Hepatocyte (in vitro differentiated cells): ENCODE measurements around the gene RALGAPB. TPM values are rescaled to one million over a fixed set of nuclear protein-coding genes. Genes with fewer than 3 reads are reported as not detected.
A peak's percentile ranks its signal among the peaks of the same experiment; 100 is the strongest.

ENCODE experiments used
- DNase-seq: peaks from one replicate; pipeline ENCODE4 v3.0.0-alpha.2; 2016; ENCODE audit warnings: low spot score
- H2AFZ ChIP-seq: fragments of 200-600 bp; sonication (generic); 2 replicates; pipeline ENCODE4 v1.6.0; 2016; ENCODE audit warnings: antibody characterized with exemption, mild to moderate bottlenecking
- H3K27ac ChIP-seq: fragments of 200-600 bp; sonication (generic); 2 replicates; pipeline ENCODE4 v1.5.1; 2016; ENCODE audit warnings: mild to moderate bottlenecking
- H3K27me3 ChIP-seq: fragments of 200-600 bp; sonication (generic); 2 replicates; pipeline ENCODE4 v1.6.1; 2016
- H3K36me3 ChIP-seq: fragments of 200-600 bp; sonication (generic); replicated peaks from 2 replicates; pipeline ENCODE4 v1.5.1; 2016; ENCODE audit warnings: low read depth; ENCODE audit not compliant: insufficient read depth
- H3K4me1 ChIP-seq: fragments of 200-600 bp; sonication (generic); 2 replicates; pipeline ENCODE4 v1.5.1; 2016; ENCODE audit warnings: mild to moderate bottlenecking, moderate library complexity; ENCODE audit not compliant: insufficient read depth
- H3K4me2 ChIP-seq: fragments of 200-600 bp; sonication (generic); 2 replicates; pipeline ENCODE4 v1.6.0; 2016
- H3K4me3 ChIP-seq: fragments of 200-600 bp; sonication (generic); 2 replicates; pipeline ENCODE4 v1.5.1; 2016; ENCODE audit warnings: mild to moderate bottlenecking
- H3K79me2 ChIP-seq: fragments of 200-600 bp; sonication (generic); 2 replicates; pipeline ENCODE4 v1.6.0; 2017; ENCODE audit warnings: mild to moderate bottlenecking
- H3K9me2 ChIP-seq: fragments of 200-600 bp; sonication (generic); replicated peaks from 2 replicates; pipeline ENCODE4 v1.6.0; 2017; ENCODE audit warnings: mild to moderate bottlenecking; ENCODE audit not compliant: insufficient read depth
- H3K9me3 ChIP-seq: fragments of 200-600 bp; sonication (generic); 2 replicates; pipeline ENCODE4 v1.5.1; 2016; ENCODE audit warnings: low read depth, mild to moderate bottlenecking
- H4K20me1 ChIP-seq: fragments of 200-600 bp; sonication (generic); 2 replicates; pipeline ENCODE4 v1.6.0; 2016; ENCODE audit warnings: mild to moderate bottlenecking; ENCODE audit not compliant: insufficient read depth, poor library complexity, severe bottlenecking
- CTCF ChIP-seq: fragments of 200-600 bp; sonication (generic); IDR thresholded peaks from 2 replicates; pipeline ENCODE4 v1.5.1; 2016; ENCODE audit warnings: antibody characterized with exemption, mild to moderate bottlenecking; ENCODE audit not compliant: poor library complexity
- EZH2 ChIP-seq: fragments of 200-600 bp; sonication (generic); IDR thresholded peaks from 2 replicates; pipeline ENCODE4 v1.6.1; 2016; ENCODE audit warnings: antibody characterized with exemption, mild to moderate bottlenecking, borderline replicate concordance
- EZH2phosphoT487 ChIP-seq: fragments of 200-600 bp; sonication (generic); IDR thresholded peaks from one replicate; pipeline ENCODE4 v1.6.1; 2018; ENCODE audit warnings: antibody characterized with exemption, mild to moderate bottlenecking, low read depth, moderate library complexity; ENCODE audit not compliant: unreplicated experiment, severe bottlenecking
- WGBS: methylation state at CpG from one replicate; pipeline ENCODE4 v1.1.6; 2016; ENCODE audit warnings: low lambda C conversion rate; ENCODE audit errors: missing lambda C conversion rate; 5-methylcytosine and 5-hydroxymethylcytosine counted together
- polyA plus RNA-seq: library from polyadenylated mRNA; unstranded; fragments of >200 nt; fragmentation: Nextera tagmentation; extraction: Ambion mirVana; gene quantifications from 2 replicates; pipeline ENCODE4 v1.2.1, GENCODE V29; 2016
- total RNA-seq: library from RNA; depleted of rRNA; stranded (reverse); fragments of >200 nt; gene quantifications from 2 replicates; pipeline ENCODE4 v1.2.3, GENCODE V29; 2014

Gene RALGAPB
- total and polyA plus RNA-seq, 2 experiments from 2014 or later, result 7.7 to 31.8 TPM

GRCh38 chr20:38426006-38426897 is 46.4 kb upstream of the RALGAPB start:
- no peaks in the 10 kb centered on the region for H3K4me1 ChIP-seq
- WGBS, result 87% methylated on average over 15 of the region's 15 CpGs
- H3K9me2 ChIP-seq, result no peaks in the 10 kb centered on the region
- no peak overlapping the region for H3K4me3 ChIP-seq
- H3K36me3 ChIP-seq, result no peaks in the 10 kb centered on the region
- H3K27me3 ChIP-seq, result no peaks in the 10 kb centered on the region
- no peak overlapping the region for H2AFZ ChIP-seq
- no peak overlapping the region for H3K27ac ChIP-seq
- no peaks in the 10 kb centered on the region for H3K9me3 ChIP-seq
- TF ChIP-seq EZH2, result no peak
- no peak for TF ChIP-seq CTCF
- TF ChIP-seq EZH2phosphoT487, result no peak
- H4K20me1 ChIP-seq, result peaks cover 23% of the 10 kb centered on the region
- H3K79me2 ChIP-seq, result peaks cover 16% of the 10 kb centered on the region
- peak; percentile 37 for DNase-seq
- no peak overlapping the region for H3K4me2 ChIP-seq

- Histone ChIP-seq H3K4me3 (no peak overlapping the region), H3K79me2 (peaks cover 30% of the 10 kb centered on the region), H3K9me3 (no peaks in the 10 kb centered on the region), H4K20me1 (peaks cover 33% of the 10 kb centered on the region), H2AFZ (no peak overlapping the region), H3K27me3 (no peaks in the 10 kb centered on the region), H3K4me2 (no peak overlapping the region), H3K9me2 (no peaks in the 10 kb centered on the region), H3K27ac (no peak overlapping the region), H3K4me1 (no peaks in the 10 kb centered on the region), H3K36me3 (no peaks in the 10 kb centered on the region)
- no peak for TF ChIP-seq CTCF
- TF ChIP-seq EZH2phosphoT487, result no peak
- DNase-seq, result no peak
- 88% methylated on average over 5 of the region's 5 CpGs for WGBS
Measured at GRCh38 chr20:38427655-38428023, 45.0 kb upstream of the RALGAPB start.

GRCh38 chr20:38428800-38429199 is 43.8 kb upstream of the RALGAPB start:
- peaks cover 3% of the 10 kb centered on the region for H3K4me1 ChIP-seq
- H3K27me3 ChIP-seq, result no peaks in the 10 kb centered on the region
- peaks cover 45% of the 10 kb centered on the region for H4K20me1 ChIP-seq
- H3K27ac ChIP-seq, result no peak overlapping the region
- no peak for DNase-seq
- H3K4me2 ChIP-seq, result no peak overlapping the region
- TF ChIP-seq EZH2, result no peak
- TF ChIP-seq CTCF, result no peak
- no peak for TF ChIP-seq EZH2phosphoT487
- no peaks in the 10 kb centered on the region for H3K36me3 ChIP-seq
- no peaks in the 10 kb centered on the region for H3K9me3 ChIP-seq
- WGBS, result 98% methylated on average over 3 of the region's 3 CpGs
- H3K79me2 ChIP-seq, result peaks cover 42% of the 10 kb centered on the region
- no peak overlapping the region for H3K4me3 ChIP-seq
- no peak overlapping the region for H2AFZ ChIP-seq
- no peaks in the 10 kb centered on the region for H3K9me2 ChIP-seq
